NCI-H524 treated with DMSO at 0.1 percent for 48 hours (cell line): ENCODE data around the gene C12orf57.

Experiments used
- DNase-seq: peaks from one replicate; lab custom pipeline; 2025; lab: John Stamatoyannopoulos, UW

The C12orf57 gene

DNA sequence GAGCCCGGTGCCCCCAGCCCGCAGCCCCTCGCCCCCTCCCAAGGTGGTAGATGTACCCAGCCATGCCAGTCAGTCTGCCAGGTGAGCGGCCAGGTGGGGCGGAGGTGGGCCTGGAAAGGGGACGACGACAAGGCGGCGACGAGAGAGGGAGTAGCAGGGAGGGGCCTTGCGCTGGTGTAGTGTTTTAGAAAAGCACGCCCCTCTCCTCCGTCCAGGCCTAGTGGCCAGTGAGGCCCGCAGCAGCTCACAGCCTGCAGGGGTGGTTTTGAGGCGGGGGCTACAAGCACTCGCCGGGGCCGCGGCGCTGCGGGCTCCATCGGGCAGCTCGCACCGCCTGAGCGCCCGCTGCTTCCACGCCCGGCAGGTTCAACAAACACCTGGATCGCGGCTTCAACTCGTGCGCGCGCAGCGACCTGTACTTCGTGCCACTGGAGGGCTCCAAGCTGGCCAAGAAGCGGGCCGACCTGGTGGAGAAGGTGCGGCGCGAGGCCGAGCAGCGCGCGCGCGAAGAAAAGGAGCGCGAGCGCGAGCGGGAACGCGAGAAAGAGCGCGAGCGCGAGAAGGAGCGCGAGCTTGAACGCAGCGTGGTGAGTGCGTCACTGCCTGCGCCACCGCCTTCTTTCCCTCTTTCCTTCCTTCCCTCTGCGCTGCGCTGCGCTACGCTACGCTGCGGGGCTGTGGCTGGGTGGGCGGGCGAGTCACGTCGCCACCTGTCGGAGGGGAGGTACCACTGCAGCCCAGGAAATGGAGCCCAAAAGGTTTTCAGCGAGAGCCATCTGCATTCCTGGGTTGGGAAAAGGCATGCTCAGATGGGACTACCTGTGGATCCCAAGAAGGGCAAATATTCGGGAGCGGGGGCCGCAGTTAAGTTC, 6.1 kb upstream of the C12orf57 start:
- DNase-seq = peak; percentile 54

DNA sequence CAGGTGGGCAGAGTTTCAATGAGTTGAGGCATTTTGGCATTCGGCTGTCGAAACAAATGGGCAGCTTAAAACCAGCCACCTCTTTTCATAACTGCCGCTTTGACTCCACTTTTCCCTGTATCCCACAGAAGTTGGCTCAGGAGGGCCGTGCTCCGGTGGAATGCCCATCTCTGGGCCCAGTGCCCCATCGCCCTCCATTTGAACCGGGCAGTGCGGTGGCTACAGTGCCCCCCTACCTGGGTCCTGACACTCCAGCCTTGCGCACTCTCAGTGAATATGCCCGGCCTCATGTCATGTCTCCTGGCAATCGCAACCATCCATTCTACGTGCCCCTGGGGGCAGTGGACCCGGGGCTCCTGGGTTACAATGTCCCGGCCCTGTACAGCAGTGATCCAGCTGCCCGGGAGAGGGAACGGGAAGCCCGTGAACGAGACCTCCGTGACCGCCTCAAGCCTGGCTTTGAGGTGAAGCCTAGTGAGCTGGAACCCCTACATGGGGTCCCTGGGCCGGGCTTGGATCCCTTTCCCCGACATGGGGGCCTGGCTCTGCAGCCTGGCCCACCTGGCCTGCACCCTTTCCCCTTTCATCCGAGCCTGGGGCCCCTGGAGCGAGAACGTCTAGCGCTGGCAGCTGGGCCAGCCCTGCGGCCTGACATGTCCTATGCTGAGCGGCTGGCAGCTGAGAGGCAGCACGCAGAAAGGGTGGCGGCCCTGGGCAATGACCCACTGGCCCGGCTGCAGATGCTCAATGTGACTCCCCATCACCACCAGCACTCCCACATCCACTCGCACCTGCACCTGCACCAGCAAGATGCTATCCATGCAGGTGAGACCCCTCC, 5.2 kb upstream of the C12orf57 start:
- no peak for DNase-seq

DNA sequence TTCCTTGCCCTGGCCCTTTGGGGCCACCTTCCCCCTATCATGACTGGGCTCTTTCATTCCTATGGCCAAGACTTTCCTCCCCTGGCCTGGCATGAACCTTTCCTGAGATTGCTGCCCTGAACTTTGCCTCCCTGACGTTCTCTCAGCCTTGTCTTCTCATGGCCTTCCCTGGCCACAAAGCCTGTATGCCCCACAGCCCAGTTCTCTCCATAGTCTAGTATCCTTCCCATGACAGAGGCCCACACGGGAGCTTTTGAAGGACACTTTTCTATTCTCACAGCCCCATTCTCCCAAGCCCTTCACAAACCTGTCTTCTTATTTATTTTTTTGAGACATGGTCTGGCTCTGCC, 4.7 kb upstream of the C12orf57 start:
- DNase-seq = no peak

DNA sequence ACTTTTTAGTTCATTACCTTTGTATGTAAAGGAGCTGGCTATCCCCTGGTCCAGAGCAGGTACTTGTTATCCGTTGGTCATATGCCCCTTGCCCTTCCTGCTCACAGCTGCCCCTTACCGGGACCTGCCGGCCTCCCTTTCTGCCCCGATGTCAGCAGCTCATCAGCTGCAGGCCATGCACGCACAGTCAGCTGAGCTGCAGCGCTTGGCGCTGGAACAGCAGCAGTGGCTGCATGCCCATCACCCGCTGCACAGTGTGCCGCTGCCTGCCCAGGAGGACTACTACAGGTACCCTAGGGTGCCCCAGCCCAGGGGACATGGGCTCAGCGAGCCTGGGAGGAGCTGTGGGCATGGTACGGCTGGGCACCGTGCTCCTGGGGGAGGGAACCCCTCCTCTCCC, 2.6 kb upstream of the C12orf57 start:
- DNase-seq = no peak

DNA sequence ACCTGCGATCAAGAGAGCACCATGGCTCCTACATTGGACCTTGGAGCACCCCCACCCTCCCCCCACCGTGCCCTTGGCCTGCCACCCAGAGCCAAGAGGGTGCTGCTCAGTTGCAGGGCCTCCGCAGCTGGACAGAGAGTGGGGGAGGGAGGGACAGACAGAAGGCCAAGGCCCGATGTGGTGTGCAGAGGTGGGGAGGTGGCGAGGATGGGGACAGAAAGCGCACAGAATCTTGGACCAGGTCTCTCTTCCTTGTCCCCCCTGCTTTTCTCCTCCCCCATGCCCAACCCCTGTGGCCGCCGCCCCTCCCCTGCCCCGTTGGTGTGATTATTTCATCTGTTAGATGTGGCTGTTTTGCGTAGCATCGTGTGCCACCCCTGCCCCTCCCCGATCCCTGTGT, 2.0 kb upstream of the C12orf57 start:
- DNase-seq = no peak

DNA sequence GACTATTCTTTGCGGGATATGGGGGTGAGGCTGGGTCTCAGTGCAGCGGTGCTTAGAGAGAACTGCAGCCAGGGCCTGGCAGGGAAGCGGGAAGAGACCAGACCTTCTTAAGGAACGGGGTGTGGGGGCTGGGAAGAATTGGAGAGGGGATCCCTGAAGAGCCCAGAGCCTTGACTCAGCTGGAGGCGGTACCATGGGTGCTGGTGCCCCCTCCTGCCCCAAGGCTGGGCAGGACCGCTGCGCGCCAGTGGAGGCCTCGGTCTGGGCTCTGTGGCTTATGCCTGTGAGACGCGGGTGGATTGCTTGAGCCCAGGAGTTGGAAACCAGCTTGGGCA, 1.5 kb upstream of the C12orf57 start:
- DNase-seq = no peak

DNA sequence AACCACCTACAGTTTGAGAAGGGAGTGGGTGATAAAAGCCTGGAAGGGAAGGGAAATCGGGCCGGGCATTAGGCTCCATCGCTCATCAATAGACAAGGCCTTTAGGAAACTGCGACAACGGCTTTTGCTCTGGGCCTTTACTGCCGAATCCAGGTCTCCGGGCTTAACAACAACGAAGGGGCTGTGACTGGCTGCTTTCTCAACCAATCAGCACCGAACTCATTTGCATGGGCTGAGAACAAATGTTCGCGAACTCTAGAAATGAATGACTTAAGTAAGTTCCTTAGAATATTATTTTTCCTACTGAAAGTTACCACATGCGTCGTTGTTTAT, 467 bp upstream of the C12orf57 start:
- DNase-seq = peak; percentile 83

DNA sequence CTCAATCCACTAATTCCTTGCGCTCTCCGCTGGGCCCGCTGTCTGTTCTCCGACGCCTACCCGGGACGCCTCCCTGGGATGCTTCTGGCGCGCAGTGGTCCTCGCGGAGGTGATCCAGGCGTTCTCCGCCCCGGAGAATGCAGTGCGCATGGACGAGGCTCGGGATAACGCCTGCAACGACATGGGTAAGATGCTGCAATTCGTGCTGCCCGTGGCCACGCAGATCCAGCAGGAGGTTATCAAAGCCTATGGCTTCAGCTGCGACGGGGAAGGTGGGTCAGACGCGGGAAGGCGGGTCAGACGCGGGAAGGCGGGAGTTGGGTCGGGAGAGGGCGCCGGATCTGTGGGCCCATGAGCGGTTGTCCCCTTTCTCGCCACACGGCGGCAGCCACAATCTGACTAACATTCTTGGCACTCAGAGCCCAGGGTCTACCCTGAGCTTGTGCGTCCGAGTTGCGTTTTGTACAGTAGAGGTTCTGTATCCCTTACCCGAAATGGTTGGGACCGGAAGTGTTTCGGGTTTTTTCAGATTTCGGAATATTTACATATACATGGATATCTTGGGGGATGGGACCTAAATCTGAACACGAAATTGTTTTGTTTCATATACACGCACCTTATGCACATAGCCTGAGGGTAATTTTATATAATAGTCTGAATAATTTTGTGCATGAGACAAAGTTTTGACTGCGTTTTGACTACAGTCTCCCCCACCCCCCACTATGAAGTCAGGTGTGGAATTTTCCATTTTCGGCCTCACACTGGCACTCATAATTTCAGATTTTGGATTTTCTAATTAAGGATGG, 762 bp downstream of the C12orf57 start:
- DNase-seq = peak; percentile 72

DNA sequence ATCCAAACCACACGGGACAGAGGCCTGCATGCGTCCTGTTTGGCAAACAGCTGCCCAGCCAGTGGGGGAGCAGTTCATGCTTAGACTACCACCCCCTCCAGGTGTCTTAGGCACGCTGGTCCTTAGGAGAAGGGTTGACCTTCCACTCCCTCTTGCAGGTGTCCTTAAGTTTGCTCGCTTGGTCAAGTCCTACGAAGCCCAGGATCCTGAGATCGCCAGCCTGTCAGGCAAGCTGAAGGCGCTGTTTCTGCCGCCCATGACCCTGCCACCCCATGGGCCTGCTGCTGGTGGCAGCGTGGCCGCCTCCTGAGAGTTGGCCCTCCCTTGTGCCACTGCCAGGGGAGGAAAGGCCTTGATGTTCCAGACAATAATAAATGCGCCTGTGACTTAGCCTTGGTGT, 1.8 kb downstream of the C12orf57 start:
- DNase-seq = no peak

DNA sequence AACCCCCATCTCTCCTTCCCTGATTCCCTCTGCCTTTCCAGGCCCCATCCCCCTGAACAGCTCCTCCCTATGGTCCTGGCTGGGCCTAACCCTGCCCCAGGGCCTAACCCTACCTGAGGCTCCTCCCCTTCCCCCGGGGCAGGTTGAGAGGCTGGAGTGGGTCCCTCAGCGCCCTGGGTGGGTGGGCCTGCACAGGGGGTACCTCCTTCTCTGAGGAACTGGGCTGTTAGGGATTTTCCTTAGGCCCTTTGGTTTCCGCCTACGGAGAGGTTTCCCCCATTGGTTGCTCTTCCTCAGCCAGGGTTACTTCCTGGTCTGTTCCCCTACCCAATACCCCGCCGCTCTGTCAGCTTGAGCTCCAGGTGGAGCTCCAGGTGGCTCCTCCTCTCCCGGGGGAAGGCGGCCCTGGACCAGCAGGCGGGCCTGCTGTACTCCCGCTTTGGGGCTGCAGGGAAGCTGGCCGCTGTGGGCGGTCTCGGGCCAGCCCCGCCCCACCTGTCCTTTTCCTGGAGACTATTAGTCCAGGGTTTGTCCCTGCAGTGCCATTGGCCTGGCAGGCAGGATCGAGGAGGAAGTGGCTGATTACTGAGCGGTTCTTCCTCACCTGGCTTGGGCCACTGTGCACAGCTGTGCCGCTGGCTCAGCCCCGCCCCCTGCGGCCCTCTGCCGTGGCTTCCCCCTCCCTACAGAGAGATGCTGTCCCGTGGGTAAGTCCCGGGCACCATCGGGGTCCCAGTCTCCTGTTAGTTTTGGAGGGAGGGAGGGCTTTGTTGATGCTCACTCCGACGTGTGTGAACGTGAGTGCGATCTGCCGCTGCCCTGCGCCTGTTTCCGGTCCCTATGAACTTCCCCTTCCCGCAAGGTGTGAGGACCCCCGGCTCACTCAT, 2.5 kb downstream of the C12orf57 start:
- no peak for DNase-seq

DNA sequence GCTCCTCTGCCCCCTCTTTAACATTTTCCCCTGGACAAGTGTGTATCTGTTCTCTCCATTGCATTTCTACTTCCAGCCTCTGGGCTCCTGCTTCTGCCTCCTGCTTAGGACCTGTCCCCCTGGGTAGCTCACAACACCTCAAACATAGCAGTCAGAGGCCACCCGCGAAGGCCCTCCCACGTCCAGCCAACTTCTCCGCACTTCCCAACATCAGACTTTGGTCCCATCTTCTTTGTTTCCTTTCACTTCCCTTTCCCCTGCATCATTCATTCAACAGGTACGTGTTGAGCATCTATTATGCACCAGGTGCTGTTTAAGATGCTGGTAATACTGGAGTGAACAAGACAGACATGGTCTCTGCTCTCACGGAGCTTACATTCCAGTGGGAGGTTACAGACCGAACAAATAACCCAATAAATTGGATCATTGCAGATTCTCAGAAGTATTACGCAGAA, 3.1 kb downstream of the C12orf57 start:
- DNase-seq = no peak

DNA sequence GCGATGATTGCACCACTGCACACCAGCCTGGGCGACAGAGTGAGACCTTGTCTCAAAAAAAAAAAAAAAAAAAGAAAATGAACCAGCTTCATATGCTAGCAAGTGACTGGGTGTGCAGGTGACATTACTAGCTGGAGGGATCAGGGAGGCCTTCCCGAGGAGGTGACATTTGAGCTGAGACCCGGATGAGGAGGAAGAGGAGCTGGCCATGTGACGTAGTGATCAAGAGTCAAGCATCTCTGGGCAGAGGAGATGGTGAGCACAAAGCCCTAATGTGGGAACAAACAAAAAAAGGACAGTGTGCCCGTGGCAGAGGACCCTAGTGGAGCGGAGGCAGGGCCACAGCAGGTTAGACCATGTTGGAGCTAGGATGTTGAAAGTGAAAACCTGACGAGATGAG, 3.8 kb downstream of the C12orf57 start:
- DNase-seq = no peak

DNA sequence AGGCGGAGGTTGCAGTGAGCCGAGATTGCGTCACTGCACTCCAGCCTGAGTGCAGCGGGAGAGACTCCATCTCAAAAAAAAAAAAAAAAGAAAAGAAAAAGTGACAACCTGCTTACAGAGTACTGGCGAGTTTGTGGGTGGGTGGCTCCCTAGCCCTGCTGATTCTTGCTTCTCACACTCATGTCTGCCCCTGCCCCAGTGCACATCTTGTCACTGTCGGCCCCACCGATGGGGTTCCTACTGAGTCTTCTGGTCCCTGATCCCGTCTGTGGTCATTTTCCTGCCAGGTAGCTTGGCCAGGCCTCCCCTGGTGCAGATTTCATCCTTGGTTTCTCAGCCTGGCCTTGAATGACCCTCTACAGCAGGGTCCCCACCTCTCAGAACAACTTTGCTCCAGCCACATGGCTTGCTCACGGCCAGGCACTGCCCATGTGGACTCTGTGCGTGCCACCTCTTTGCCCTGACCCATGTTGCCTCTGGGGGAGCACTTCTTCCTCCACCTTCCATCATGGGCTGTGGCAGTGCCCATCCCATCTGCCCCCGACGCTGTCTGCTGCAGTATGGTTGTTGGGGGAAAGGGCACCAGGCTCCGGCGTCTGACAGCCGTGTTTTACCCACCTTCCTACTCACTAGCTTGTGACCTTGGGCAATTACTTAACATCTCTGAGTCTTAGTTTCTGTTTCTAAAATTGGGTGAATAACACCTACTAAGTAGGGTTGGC, 5.2 kb downstream of the C12orf57 start:
- DNase-seq = no peak

DNA sequence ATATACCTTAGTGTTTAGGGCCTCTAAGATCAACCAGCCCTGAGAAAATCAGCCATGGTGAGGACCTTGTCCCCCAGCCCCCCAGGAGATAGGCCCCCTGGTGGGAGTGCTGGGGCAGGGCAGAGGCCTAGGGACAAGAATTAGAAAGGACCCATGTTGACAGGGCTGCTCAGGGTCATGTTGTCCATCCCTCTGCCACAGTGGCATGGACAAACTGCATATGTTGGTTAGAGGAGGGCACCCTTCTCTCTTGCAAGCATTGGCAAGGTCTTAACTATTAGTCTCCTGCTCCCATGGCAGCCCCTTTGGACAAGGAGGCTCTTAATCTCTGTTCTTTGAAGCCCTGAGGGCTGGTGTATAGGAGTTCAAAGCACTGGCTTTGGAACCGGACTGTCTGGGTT, 6.6 kb downstream of the C12orf57 start:
- no peak for DNase-seq

DNA sequence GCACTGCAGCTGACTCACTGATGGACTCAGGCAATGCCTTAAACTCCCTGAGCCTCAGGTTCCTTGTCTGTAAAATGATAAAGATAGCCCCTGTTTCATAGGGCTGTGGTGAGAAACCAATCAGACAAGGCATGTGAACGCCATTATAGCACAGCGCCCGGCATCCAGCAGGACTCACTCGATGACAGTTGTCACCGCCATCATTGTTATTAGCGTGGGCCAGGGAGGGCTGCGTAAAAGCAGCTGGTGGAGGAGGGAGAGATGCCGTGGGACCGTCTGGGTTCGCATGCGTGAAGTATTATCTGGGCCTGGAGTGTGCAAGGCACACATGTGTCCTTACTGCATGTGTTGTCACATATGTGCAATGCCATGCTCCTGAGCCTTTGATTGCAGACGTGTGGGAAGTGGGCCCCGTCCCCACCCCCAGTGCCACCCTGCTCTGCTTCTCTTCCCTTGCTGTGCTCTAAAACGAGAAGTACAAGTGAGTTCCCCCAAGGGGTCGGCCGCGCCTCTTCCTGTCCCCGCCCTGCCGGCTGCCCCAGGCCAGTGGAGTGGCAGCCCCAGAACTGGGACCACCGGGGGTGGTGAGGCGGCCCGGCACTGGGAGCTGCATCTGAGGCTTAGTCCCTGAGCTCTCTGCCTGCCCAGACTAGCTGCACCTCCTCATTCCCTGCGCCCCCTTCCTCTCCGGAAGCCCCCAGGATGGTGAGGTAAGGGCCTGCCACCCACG, 7.2 kb downstream of the C12orf57 start, which contains the start of gene PTPN6:
Gene PTPN6, plus strand, starts transcription at position 546 of the 730 bp plus-strand sequence. Its CDS starts 157 bp downstream, at position 703.
- no peak for DNase-seq

DNA sequence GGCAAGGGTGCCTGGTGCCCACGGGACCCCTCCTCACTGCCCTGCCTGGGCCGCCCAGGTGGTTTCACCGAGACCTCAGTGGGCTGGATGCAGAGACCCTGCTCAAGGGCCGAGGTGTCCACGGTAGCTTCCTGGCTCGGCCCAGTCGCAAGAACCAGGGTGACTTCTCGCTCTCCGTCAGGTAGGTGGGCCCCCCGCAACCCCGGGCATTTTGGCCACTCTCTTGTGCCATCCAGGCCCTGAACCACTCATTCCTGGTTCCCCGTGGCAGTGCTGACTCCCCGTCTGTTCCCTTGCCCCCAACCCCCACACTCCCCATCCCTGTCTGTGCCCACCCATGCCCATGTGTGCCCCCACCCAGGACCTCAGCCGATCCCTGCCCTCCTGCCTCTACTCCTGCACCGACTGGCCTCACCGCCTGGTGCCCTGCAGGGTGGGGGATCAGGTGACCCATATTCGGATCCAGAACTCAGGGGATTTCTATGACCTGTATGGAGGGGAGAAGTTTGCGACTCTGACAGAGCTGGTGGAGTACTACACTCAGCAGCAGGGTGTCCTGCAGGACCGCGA, 7.8 kb downstream of the C12orf57 start:
- DNase-seq = no peak

DNA sequence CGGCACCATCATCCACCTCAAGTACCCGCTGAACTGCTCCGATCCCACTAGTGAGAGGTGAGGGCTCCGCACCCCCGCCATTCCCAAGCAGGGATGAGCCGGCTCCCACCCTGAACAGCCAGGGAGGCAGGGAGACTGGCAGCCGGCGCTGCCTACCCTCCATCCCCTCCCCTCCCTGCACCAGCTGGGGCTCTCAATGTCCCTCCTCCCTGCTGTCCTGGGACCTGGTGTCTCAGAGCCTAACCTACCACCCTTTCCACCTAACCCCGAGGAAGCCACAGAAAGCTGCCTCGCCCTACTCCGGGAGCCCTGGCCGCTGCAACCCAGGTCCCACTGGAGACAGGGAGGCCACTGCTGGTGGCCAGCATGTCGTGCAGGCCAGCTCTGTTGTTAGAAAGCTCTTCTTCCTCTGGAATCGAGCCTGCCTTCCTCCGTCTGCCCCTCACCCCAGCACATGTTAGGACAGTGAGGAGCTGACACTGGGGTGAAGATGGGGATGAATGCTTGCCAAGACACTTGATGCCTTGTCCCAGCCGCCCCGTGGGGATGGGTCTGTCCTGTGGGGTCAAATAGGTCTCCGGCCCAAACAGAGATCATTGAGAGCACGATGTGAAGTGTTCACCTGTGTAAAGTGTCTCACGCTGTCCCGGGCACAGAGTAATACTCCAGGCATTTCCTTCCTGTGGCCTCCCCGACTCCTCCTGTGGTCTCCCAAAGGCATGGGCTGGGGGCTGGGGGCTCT, 8.5 kb downstream of the C12orf57 start:
- no peak for DNase-seq

DNA sequence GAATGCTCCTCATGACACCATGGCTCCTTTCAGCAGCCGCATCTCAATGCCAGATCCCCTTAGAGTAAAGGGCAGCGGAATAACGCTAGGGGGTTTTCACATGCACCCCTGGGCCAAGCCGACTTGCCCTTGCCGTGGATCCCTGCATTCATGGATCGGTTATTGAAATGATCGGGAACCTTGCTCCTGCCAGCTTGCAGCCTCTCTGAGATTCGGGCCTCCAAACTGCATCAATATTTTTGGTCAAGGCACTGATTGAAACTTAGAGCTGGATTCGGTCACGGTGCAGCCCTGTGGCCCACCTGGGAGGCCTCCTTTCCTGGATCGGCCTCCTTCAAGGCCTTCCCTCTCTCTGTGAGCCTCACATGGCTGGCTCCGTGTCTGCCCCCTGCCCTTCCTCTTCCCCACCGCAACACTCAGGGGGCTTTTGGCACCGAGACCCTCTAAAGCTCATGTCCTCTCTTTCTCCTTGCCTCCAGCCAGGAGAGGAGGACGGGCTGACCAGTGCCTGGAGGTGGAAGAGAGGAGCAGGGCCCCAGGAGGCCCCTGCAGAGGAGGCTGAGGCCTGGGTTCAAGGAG, 9.1 kb downstream of the C12orf57 start:
- DNase-seq = no peak
